ENCODE measurements around the gene SGIP1.

SGIP1 gene

DNA sequence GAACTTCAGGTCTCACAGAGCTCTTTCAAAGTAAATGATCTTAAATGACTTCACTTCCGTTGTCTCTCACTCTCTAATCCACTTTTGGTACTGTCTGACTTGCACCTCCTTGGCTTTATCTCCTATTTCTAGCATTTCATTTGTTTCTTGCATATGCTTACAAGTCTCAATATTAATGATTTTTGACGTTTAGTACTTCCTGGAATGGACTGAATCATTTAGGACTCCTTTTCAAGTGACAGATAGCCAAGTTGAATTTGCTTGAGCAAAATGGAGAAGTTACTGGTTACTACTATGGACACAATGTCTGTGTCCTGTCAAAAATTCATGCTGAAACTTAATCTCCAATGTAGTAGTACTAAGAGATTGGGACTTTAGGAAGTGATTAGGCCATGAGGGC is 7.0 kb upstream of the SGIP1 start:
- H3K27me3 ChIP-seq (ENCODE audit: insufficient read depth, low read depth), result no peaks in the 10 kb centered on the region
- H3K36me3 ChIP-seq (ENCODE audit: insufficient read depth), result no peaks in the 10 kb centered on the region
- no peak overlapping the region for H3K4me2 ChIP-seq
- H3K4me3 ChIP-seq (IDR thresholded peaks at IDR 0.05; ENCODE audit: insufficient read depth, low read depth, low read length), result no peak overlapping the region
- no peak overlapping the region for H3K9ac ChIP-seq
- H3K79me2 ChIP-seq (ENCODE audit: insufficient read depth, low read depth), result no peaks in the 10 kb centered on the region
- no peaks in the 10 kb centered on the region for H3K4me1 ChIP-seq (ENCODE audit: low read depth, poor library complexity, severe bottlenecking)
- H3K27ac ChIP-seq, result no peak overlapping the region
- no peaks in the 10 kb centered on the region for H4K20me1 ChIP-seq (ENCODE audit: insufficient read depth)
- TF ChIP-seq, protein P1, sequence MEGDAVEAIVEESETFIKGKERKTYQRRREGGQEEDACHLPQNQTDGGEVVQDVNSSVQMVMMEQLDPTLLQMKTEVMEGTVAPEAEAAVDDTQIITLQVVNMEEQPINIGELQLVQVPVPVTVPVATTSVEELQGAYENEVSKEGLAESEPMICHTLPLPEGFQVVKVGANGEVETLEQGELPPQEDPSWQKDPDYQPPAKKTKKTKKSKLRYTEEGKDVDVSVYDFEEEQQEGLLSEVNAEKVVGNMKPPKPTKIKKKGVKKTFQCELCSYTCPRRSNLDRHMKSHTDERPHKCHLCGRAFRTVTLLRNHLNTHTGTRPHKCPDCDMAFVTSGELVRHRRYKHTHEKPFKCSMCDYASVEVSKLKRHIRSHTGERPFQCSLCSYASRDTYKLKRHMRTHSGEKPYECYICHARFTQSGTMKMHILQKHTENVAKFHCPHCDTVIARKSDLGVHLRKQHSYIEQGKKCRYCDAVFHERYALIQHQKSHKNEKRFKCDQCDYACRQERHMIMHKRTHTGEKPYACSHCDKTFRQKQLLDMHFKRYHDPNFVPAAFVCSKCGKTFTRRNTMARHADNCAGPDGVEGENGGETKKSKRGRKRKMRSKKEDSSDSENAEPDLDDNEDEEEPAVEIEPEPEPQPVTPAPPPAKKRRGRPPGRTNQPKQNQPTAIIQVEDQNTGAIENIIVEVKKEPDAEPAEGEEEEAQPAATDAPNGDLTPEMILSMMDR (conservative IDR thresholded peaks at IDR 0.05; ENCODE audit: low read depth, low read length), result no peak
- H2AFZ ChIP-seq (ENCODE audit: low read depth), result no peak overlapping the region

DNA sequence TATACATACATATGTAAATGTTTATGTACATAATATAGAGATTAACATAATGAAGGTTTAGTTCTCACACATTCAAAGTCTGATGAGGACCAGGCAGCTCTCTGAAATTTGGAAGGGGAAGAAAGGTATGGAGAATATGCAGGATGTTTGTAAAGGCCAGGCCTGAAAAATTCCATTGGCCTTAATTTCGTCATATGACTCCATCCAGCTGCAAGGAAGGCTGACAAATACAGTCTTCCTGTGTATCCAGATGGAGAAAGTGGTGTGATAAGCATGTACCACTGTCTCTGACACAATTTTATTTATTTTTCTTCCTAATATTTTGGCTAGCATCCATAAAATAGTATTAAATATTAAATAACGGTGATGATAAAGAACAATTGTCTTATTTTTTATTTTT is 6.3 kb upstream of the SGIP1 start:
- H3K27me3 ChIP-seq (ENCODE audit: insufficient read depth, low read depth), result no peaks in the 10 kb centered on the region
- H2AFZ ChIP-seq (ENCODE audit: low read depth), result no peak overlapping the region
- H3K36me3 ChIP-seq (ENCODE audit: insufficient read depth), result no peaks in the 10 kb centered on the region
- no peak overlapping the region for H3K4me2 ChIP-seq
- H3K4me1 ChIP-seq (ENCODE audit: low read depth, poor library complexity, severe bottlenecking), result no peaks in the 10 kb centered on the region
- H3K79me2 ChIP-seq (ENCODE audit: insufficient read depth, low read depth), result no peaks in the 10 kb centered on the region
- no peak overlapping the region for H3K4me3 ChIP-seq (IDR thresholded peaks at IDR 0.05; ENCODE audit: insufficient read depth, low read depth, low read length)
- no peak overlapping the region for H3K9ac ChIP-seq
- no peak overlapping the region for H3K27ac ChIP-seq
- TF ChIP-seq, protein P1 (conservative IDR thresholded peaks at IDR 0.05; ENCODE audit: low read depth, low read length), result no peak
- no peaks in the 10 kb centered on the region for H4K20me1 ChIP-seq (ENCODE audit: insufficient read depth)

DNA sequence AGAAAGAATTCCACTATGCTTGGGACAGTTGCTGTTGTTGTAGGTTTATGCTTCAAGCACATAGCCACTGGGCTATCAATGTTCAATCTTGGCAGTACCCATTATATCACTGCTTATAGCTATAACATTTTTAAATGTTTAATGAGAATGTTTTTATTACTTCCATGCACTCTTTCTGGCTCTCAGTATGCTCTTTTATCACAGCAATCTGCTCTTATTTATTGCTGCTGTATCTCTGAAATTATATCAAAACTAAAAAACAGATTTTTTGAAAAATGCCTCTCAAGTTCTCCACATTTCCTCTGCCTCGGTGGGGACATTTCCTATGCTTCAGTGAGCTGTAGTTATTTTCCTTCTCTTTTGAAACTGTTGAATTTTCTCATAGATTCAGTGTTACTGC is 5.4 kb upstream of the SGIP1 start:
- no peak overlapping the region for H2AFZ ChIP-seq (ENCODE audit: low read depth)
- no peak overlapping the region for H3K4me2 ChIP-seq
- H3K4me3 ChIP-seq (IDR thresholded peaks at IDR 0.05; ENCODE audit: insufficient read depth, low read depth, low read length), result no peak overlapping the region
- TF ChIP-seq, protein P1 (conservative IDR thresholded peaks at IDR 0.05; ENCODE audit: low read depth, low read length), result no peak
- no peak overlapping the region for H3K9ac ChIP-seq
- no peaks in the 10 kb centered on the region for H3K4me1 ChIP-seq (ENCODE audit: low read depth, poor library complexity, severe bottlenecking)
- H3K27me3 ChIP-seq (ENCODE audit: insufficient read depth, low read depth), result no peaks in the 10 kb centered on the region
- no peak overlapping the region for H3K27ac ChIP-seq
- no peaks in the 10 kb centered on the region for H3K36me3 ChIP-seq (ENCODE audit: insufficient read depth)
- no peaks in the 10 kb centered on the region for H3K79me2 ChIP-seq (ENCODE audit: insufficient read depth, low read depth)
- no peaks in the 10 kb centered on the region for H4K20me1 ChIP-seq (ENCODE audit: insufficient read depth)

DNA sequence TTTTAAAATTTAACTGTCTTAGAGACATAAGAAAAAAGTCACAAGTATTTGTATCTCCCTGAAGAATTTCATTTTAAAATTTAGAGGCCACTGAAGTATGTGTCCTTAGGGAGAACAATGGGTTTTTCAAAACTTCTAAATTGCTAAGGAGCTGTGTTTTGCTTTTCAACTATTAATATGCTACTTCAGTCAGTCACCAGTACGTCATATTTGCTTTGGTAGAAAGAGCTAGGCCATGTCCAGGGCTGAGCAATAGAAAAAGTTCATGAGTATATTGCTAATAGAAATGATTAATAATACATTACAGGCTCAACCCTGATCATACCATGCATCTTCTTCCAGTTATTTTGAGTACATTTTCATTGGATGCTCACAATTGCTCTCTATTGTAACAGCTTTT is 1.7 kb upstream of the SGIP1 start:
- TF ChIP-seq, protein P1 (conservative IDR thresholded peaks at IDR 0.05; ENCODE audit: low read depth, low read length), result no peak
- Histone ChIP-seq H3K4me3 (IDR thresholded peaks at IDR 0.05; ENCODE audit: insufficient read depth, low read depth, low read length) (no peak overlapping the region), H4K20me1 (ENCODE audit: insufficient read depth) (no peaks in the 10 kb centered on the region), H3K79me2 (ENCODE audit: insufficient read depth, low read depth) (no peaks in the 10 kb centered on the region), H3K27ac (no peak overlapping the region), H2AFZ (ENCODE audit: low read depth) (no peak overlapping the region), H3K4me1 (ENCODE audit: low read depth, poor library complexity, severe bottlenecking) (no peaks in the 10 kb centered on the region), H3K4me2 (no peak overlapping the region), H3K9ac (no peak overlapping the region), H3K27me3 (ENCODE audit: insufficient read depth, low read depth) (no peaks in the 10 kb centered on the region), H3K36me3 (ENCODE audit: insufficient read depth) (no peaks in the 10 kb centered on the region)
